SIG-M5 treated with dmso at 0.1 percent for 504 hours (cell line): ENCODE data around the gene CFAP161.

Experiments used
- DNase-seq: peaks from one replicate; lab custom pipeline; 2025; ENCODE audit not compliant: unreplicated experiment; lab: John Stamatoyannopoulos, UW

The CFAP161 gene

GRCh38 chr15:81106560-81106959 is 27.5 kb upstream of the CFAP161 start:
- DNase-seq = peak; percentile 66

GRCh38 chr15:81107889-81108288 is 26.2 kb upstream of the CFAP161 start:
- DNase-seq = no peak

- DNase-seq = no peak
These were observed 25.6 kb upstream of the CFAP161 start for GRCh38 chr15:81108427-81108826.

- DNase-seq = no peak
These were observed 23.1 kb upstream of the CFAP161 start for GRCh38 chr15:81111018-81111417.

GRCh38 chr15:81111510-81112470 is 22.3 kb upstream of the CFAP161 start:
- DNase-seq = no peak

- DNase-seq = no peak
These were observed 20.8 kb upstream of the CFAP161 start for GRCh38 chr15:81113204-81113657.

- DNase-seq = no peak
These were observed 20.2 kb upstream of the CFAP161 start for GRCh38 chr15:81113861-81114291.

GRCh38 chr15:81115054-81115939 is 18.8 kb upstream of the CFAP161 start:
- DNase-seq = peak; percentile 10

- no peak for DNase-seq
These were observed 16.9 kb upstream of the CFAP161 start for GRCh38 chr15:81117136-81117535.

- DNase-seq = no peak
These were observed 16.5 kb upstream of the CFAP161 start for GRCh38 chr15:81117581-81117980.

GRCh38 chr15:81118361-81118760 is 15.7 kb upstream of the CFAP161 start:
- no peak for DNase-seq

GRCh38 chr15:81120069-81120468 is 14.0 kb upstream of the CFAP161 start:
- DNase-seq = no peak

GRCh38 chr15:81126892-81127291 is 7.2 kb upstream of the CFAP161 start:
- no peak for DNase-seq

- peak; percentile 26 for DNase-seq
These were observed 7.4 kb downstream of the CFAP161 start for GRCh38 chr15:81141478-81141877.

GRCh38 chr15:81146006-81146405 is 11.9 kb downstream of the CFAP161 start:
- no peak for DNase-seq

GRCh38 chr15:81146466-81146865 is 12.4 kb downstream of the CFAP161 start:
- no peak for DNase-seq

- no peak for DNase-seq
These were observed 17.3 kb downstream of the CFAP161 start for GRCh38 chr15:81151389-81151788.

- DNase-seq = no peak
These were observed 18.3 kb downstream of the CFAP161 start for GRCh38 chr15:81152339-81152738.

- no peak for DNase-seq
These were observed 18.7 kb downstream of the CFAP161 start for GRCh38 chr15:81152799-81153198.

GRCh38 chr15:81155375-81156218 is 21.5 kb downstream of the CFAP161 start:
- peak; percentile 52 for DNase-seq

- no peak for DNase-seq
These were observed 22.3 kb downstream of the CFAP161 start for GRCh38 chr15:81156324-81156723.
